ENCODE measurements around the gene ELMO3. TPM values are rescaled to one million over a fixed set of nuclear protein-coding genes. Genes with fewer than 3 reads are reported as not detected.

ELMO3 gene
- total RNA-seq, 2 experiments from 2014 or later: 7.6 to 7.8 TPM

DNA sequence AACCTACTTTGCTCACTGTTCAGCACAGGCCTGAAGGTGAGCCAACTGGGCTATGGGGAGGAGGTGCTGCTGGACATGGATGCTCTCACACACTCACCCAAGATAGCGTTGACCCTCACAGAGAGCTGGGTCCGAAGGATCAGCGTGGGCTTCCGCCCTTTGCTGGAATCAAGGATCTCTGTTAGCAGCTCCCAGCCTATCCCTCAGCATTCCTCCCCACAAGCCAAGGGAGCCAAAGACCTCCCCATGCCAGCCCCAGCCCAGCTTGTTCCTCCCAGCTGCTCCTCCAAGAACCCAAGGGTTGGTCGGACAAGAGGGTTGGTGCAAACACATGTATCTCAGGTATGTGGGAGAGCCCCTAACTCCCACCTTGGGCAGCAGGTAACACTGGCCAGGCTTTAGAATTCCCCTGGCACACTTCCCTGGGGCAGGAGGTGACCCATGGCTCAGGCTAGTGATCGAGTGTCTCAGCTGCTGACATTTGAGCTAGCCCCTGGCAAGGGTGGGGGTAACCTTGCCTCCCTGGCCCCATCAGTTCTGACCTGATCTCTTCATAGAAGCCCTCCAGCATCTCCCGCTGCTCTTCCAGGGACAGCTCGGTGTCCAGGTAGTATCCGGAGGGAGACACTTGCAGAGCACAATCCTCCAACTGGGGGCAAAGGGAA, 40.0 kb downstream of the ELMO3 start:
- no peak overlapping the region for H3K4me3 ChIP-seq (ENCODE audit: low read depth, low read length, poor library complexity, severe bottlenecking)
- H3K4me2 ChIP-seq (ENCODE audit: low read length): no peak overlapping the region
- no peaks in the 10 kb centered on the region for H3K79me2 ChIP-seq (ENCODE audit: insufficient read depth, low read depth, low read length)
- BruUV-seq (replicated peaks): no TSS peak
- H3K36me3 ChIP-seq (ENCODE audit: insufficient read depth, low read length): peaks cover 21% of the 10 kb centered on the region; the same call in 1 of the 2 replicates
- ChIA-PET CTCF (ENCODE audit: unreplicated experiment) (interaction anchor here (1.7 kb wide), 1 partner anchor 12 kb away, joined by 3 read pairs; the partner anchor contains the start of gene TMEM208), POLR2A (interaction anchor here (0.5 kb wide), 1 partner anchor 169 kb away, joined by 3 read pairs; no protein-coding TSS in a partner anchor)
- no peaks in the 10 kb centered on the region for H4K20me1 ChIP-seq (ENCODE audit: insufficient read depth, low read length)
- H3K27ac ChIP-seq (ENCODE audit: low read depth, low read length, poor library complexity, severe bottlenecking): no peak overlapping the region
- no peaks in the 10 kb centered on the region for H3K9me3 ChIP-seq (ENCODE audit: low read length)
- H3K9me2 ChIP-seq (ENCODE audit: insufficient read depth, low read length): no peaks in the 10 kb centered on the region
- H3K4me1 ChIP-seq (ENCODE audit: insufficient read depth, low read length, poor library complexity, severe bottlenecking): peaks cover 28% of the 10 kb centered on the region
- TF ChIP-seq EZH2phosphoT487 (IDR thresholded peaks at IDR 0.05; ENCODE audit: borderline replicate concordance, low read depth, low read length) (no peak), CTCF (conservative IDR thresholded peaks at IDR 0.05; ENCODE audit: low read length) (no peak)
- no peak overlapping the region for H2AFZ ChIP-seq (ENCODE audit: low read length)
- no peak for DNase-seq (ENCODE audit: low spot score)
- intact Hi-C loops (cut with micrococcal nuclease; ENCODE audit: unreplicated experiment): no loop called here

- Histone ChIP-seq H3K79me2 (ENCODE audit: insufficient read depth, low read depth, low read length) (no peaks in the 10 kb centered on the region; the same call in 1 of the 2 replicates), H3K36me3 (ENCODE audit: insufficient read depth, low read length) (peaks cover 21% of the 10 kb centered on the region; the same call in 1 of the 2 replicates), H3K4me1 (ENCODE audit: insufficient read depth, low read length, poor library complexity, severe bottlenecking) (peaks cover 43% of the 10 kb centered on the region), H3K4me3 (ENCODE audit: low read depth, low read length, poor library complexity, severe bottlenecking) (no peak overlapping the region), H3K4me2 (ENCODE audit: low read length) (no peak overlapping the region), H3K9me2 (ENCODE audit: insufficient read depth, low read length) (no peaks in the 10 kb centered on the region), H2AFZ (ENCODE audit: low read length) (no peak overlapping the region), H3K9me3 (ENCODE audit: low read length) (no peaks in the 10 kb centered on the region), H4K20me1 (ENCODE audit: insufficient read depth, low read length) (no peaks in the 10 kb centered on the region), H3K27ac (ENCODE audit: low read depth, low read length, poor library complexity, severe bottlenecking) (no peak overlapping the region)
- ChIA-PET POLR2A (interaction anchor here (0.7 kb wide), 2 partner anchors 242 to 288 kb away, joined by 3 to 9 read pairs; no protein-coding TSS in a partner anchor), CTCF (ENCODE audit: unreplicated experiment) (no interaction called here)
- intact Hi-C loops (cut with micrococcal nuclease; ENCODE audit: unreplicated experiment): no loop called here
- DNase-seq (ENCODE audit: low spot score): no peak
- TF ChIP-seq EZH2phosphoT487 (IDR thresholded peaks at IDR 0.05; ENCODE audit: borderline replicate concordance, low read depth, low read length): no peak
- TF ChIP-seq CTCF (conservative IDR thresholded peaks at IDR 0.05; ENCODE audit: low read length): no peak
- BruUV-seq (replicated peaks): no TSS peak
These were observed 41.6 kb downstream of the ELMO3 start for GRCh38 chr16:67240506-67240905.
